H9 (cell line): ENCODE measurements around the gene HECTD3. TPM values are rescaled to one million over a fixed set of nuclear protein-coding genes. Genes with fewer than 3 reads are reported as not detected.

Source experiments
- DNase-seq: peaks from one replicate; pipeline ENCODE4 v3.0.0-alpha.2; 2017
- H2AFZ ChIP-seq: one replicate; pipeline ENCODE4 v1.6.1; 2013; ENCODE audit warnings: mild to moderate bottlenecking, low read length, control low read depth, moderate library complexity
- H2AK5ac ChIP-seq: 2 replicates; pipeline ENCODE4 v1.6.1; 2013; ENCODE audit warnings: low read length, control low read depth, mixed read lengths; ENCODE audit not compliant: insufficient read length
- H2BK120ac ChIP-seq: one replicate; pipeline ENCODE4 v1.6.1; 2013; ENCODE audit warnings: low read depth, mild to moderate bottlenecking, low read length, control low read depth, inconsistent platforms; ENCODE audit not compliant: poor library complexity, severe bottlenecking
- H2BK12ac ChIP-seq: 2 replicates; pipeline ENCODE4 v1.6.1; 2013; ENCODE audit warnings: low read length, control low read depth, mixed read lengths, low read depth; ENCODE audit not compliant: insufficient read length
- H2BK15ac ChIP-seq: 2 replicates; pipeline ENCODE4 v1.6.1; 2013; ENCODE audit warnings: low read depth, low read length, control low read depth
- H2BK20ac ChIP-seq: one replicate; pipeline ENCODE4 v1.6.1; 2013; ENCODE audit warnings: low read depth, mild to moderate bottlenecking, low read length, control low read depth, inconsistent platforms; ENCODE audit not compliant: poor library complexity, severe bottlenecking
- H2BK5ac ChIP-seq: 2 replicates; pipeline ENCODE4 v1.6.1; 2013; ENCODE audit warnings: low read length, control low read depth, mixed read lengths; ENCODE audit not compliant: insufficient read length
- H3K14ac ChIP-seq: 2 replicates; pipeline ENCODE4 v1.6.1; 2013; ENCODE audit warnings: low read length, control low read depth; ENCODE audit not compliant: insufficient read depth
- H3K18ac ChIP-seq: 2 replicates; pipeline ENCODE4 v1.6.1; 2013; ENCODE audit warnings: low read depth, mild to moderate bottlenecking, mixed read lengths, low read length, control low read depth; ENCODE audit not compliant: insufficient read length
- H3K23ac ChIP-seq: 2 replicates; pipeline ENCODE4 v1.6.1; 2013; ENCODE audit warnings: low read length, control low read depth, mixed read lengths, low read depth; ENCODE audit not compliant: insufficient read length
- H3K23me2 ChIP-seq: 2 replicates; pipeline ENCODE4 v1.6.1; 2013; ENCODE audit warnings: low read depth, mild to moderate bottlenecking, mixed read lengths, low read length, control low read depth; ENCODE audit not compliant: insufficient read length, poor library complexity, severe bottlenecking
- H3K27ac ChIP-seq: 2 replicates; pipeline ENCODE4 v1.5.1; 2013; ENCODE audit warnings: low read length, control low read depth, mixed read lengths, low read depth; ENCODE audit not compliant: insufficient read length
- H3K27me3 ChIP-seq: 2 replicates; pipeline ENCODE4 v1.6.1; 2013; ENCODE audit warnings: low read length, control low read depth, inconsistent platforms; ENCODE audit not compliant: insufficient read depth
- H3K4ac ChIP-seq: 2 replicates; pipeline ENCODE4 v1.6.1; 2013; ENCODE audit warnings: low read depth, mild to moderate bottlenecking, control low read depth, inconsistent platforms, low read length, moderate library complexity
- H3K4me1 ChIP-seq: 2 replicates; pipeline ENCODE4 v1.6.1; 2013; ENCODE audit warnings: low read length, control low read depth, inconsistent platforms; ENCODE audit not compliant: insufficient read depth
- H3K4me2 ChIP-seq: 2 replicates; pipeline ENCODE4 v1.6.1; 2013; ENCODE audit warnings: low read length, control low read depth, mixed read lengths; ENCODE audit not compliant: insufficient read length, insufficient read depth
- H3K56ac ChIP-seq: 2 replicates; pipeline ENCODE4 v1.6.1; 2013; ENCODE audit warnings: low read depth, mild to moderate bottlenecking, mixed read lengths, low read length, control low read depth; ENCODE audit not compliant: insufficient read length
- H3K79me1 ChIP-seq: 2 replicates; pipeline ENCODE4 v1.6.1; 2013; ENCODE audit warnings: low read depth, mild to moderate bottlenecking, moderate library complexity, low read length, control low read depth, inconsistent platforms; ENCODE audit not compliant: insufficient read depth, poor library complexity, severe bottlenecking
- H3K79me2 ChIP-seq: 2 replicates; pipeline ENCODE4 v1.6.1; 2013; ENCODE audit warnings: low read length, control low read depth, inconsistent platforms; ENCODE audit not compliant: insufficient read depth
- H3K9ac ChIP-seq: 2 replicates; pipeline ENCODE4 v1.6.1; 2013; ENCODE audit warnings: low read length, control low read depth, mixed read lengths; ENCODE audit not compliant: insufficient read length; ENCODE audit errors: extremely low read depth
- H3K9me3 ChIP-seq: one replicate; pipeline ENCODE4 v1.6.1; 2013; ENCODE audit warnings: low read depth, low read length, inconsistent platforms; ENCODE audit not compliant: control insufficient read depth
- H3T11ph ChIP-seq: one replicate; pipeline ENCODE4 v1.6.1; 2013; ENCODE audit warnings: mild to moderate bottlenecking, low read length, control low read depth, inconsistent platforms
- H4K20me1 ChIP-seq: one replicate; pipeline ENCODE4 v1.6.1; 2013; ENCODE audit not compliant: control insufficient read depth, insufficient read length, insufficient read depth
- H4K5ac ChIP-seq: 2 replicates; pipeline ENCODE4 v1.6.1; 2013; ENCODE audit warnings: low read depth, mild to moderate bottlenecking, mixed read lengths, low read length, control low read depth; ENCODE audit not compliant: insufficient read length
- H4K8ac ChIP-seq: replicated peaks from 2 replicates; pipeline ENCODE4 v1.6.1; 2013; ENCODE audit warnings: low read length, control low read depth, mixed read lengths, low read depth; ENCODE audit not compliant: insufficient read length
- H4K91ac ChIP-seq: 2 replicates; pipeline ENCODE4 v1.6.1; 2013; ENCODE audit warnings: low read depth, mild to moderate bottlenecking, moderate library complexity, mixed read lengths, low read length, control low read depth; ENCODE audit not compliant: insufficient read length
- H3K27ac Mint-ChIP-seq, 3 experiments: 2 replicates in 2 of 3; 3 replicates in 1 of 3; pipeline ENCODE4 v1.8.0; 2020 to 2021; ENCODE audit warnings: mixed read lengths in 3 of 3, mild to moderate bottlenecking in 1 of 3, moderate library complexity in 1 of 3
- H3K27me3 Mint-ChIP-seq: 2 replicates; pipeline ENCODE4 v1.8.0; 2021; ENCODE audit warnings: low read depth, mild to moderate bottlenecking, moderate library complexity, mixed read lengths
- H3K36me3 Mint-ChIP-seq, 3 experiments: 2 replicates in 2 of 3; 3 replicates in 1 of 3; pipeline ENCODE4 v1.8.0; 2020 to 2021; ENCODE audit warnings: low read depth in 3 of 3, mixed read lengths in 3 of 3; ENCODE audit not compliant: insufficient read depth in 1 of 3
- H3K4me1 Mint-ChIP-seq, 2 experiments: 2 replicates each; pipeline ENCODE4 v1.8.0; 2020; ENCODE audit warnings: mixed read lengths in 2 of 2
- H3K4me3 Mint-ChIP-seq, 2 experiments: 2 replicates in 1 of 2; 3 replicates in 1 of 2; pipeline ENCODE4 v1.8.0; 2020 to 2021; ENCODE audit warnings: mild to moderate bottlenecking in 2 of 2, mixed read lengths in 2 of 2, moderate library complexity in 1 of 2
- H3K9me3 Mint-ChIP-seq, 2 experiments: 2 replicates in 1 of 2; 3 replicates in 1 of 2; pipeline ENCODE4 v1.8.0; 2020; ENCODE audit warnings: mild to moderate bottlenecking in 2 of 2, mixed read lengths in 2 of 2, moderate library complexity in 1 of 2
- WGBS: extraction: QIAGEN DNeasy Blood & Tissue Kit; methylation state at CpG from one replicate; pipeline ENCODE4 v1.1.7; 2013; ENCODE audit warnings: missing lambda C conversion rate, low lambda C conversion rate, mixed read lengths; ENCODE audit not compliant: insufficient read length; ENCODE audit errors: extremely low coverage; 5-methylcytosine and 5-hydroxymethylcytosine counted together
- total RNA-seq: library from RNA; stranded (reverse); gene quantifications from 2 replicates; pipeline ENCODE4 v1.2.1, GENCODE V29; 2021
- TF ChIP-seq, protein P1 (sequence below): fragments of 200-600 bp; sonication (generic); conservative IDR thresholded peaks from 3 replicates; pipeline ENCODE4 v1.8.0; 2021; ENCODE audit warnings: antibody characterized with exemption, mild to moderate bottlenecking

HECTD3 gene
- total RNA-seq, 1 experiment from 2014 or later = 36.0 TPM

DNA sequence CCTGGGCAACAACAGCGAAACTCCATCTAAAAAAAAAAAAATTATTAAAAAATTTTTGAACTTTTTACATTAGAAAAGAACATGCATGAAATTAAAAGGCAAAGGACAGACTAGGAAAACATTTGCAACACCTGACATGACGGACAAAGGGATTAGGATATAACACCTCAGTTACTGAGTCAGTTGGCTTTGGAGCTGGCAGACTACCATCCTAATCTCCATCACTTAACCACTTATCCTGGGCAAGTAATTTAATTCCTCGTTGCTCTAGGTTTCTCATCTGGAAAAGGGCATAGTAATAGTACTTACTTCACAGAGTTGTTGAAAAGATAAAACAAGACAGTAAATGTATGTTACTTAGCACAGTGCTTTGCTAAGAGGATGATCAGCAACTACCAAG is 11.9 kb downstream of the HECTD3 start:
- peaks cover 4 to 6% of the 10 kb centered on the region in 2 experiments; a peak in 3 of 4 replicates for H3K4me1 Mint-ChIP-seq
- H2BK120ac ChIP-seq = no peak overlapping the region
- no peak overlapping the region for H3K27ac ChIP-seq
- no peak overlapping the region for H2BK20ac ChIP-seq
- no peaks in the 10 kb centered on the region for H3K9me3 ChIP-seq
- no peak overlapping the region for H3K56ac ChIP-seq
- no peak overlapping the region for H3K18ac ChIP-seq
- no peak overlapping the region for H3K4ac ChIP-seq
- H3K23ac ChIP-seq = no peak overlapping the region
- H4K8ac ChIP-seq = no peak overlapping the region
- no peak for DNase-seq
- peaks cover 7 to 22% (median 20%) of the 10 kb centered on the region in 3 experiments; a peak in 6 of 7 replicates for H3K36me3 Mint-ChIP-seq
- no peaks in the 10 kb centered on the region for H4K20me1 ChIP-seq
- no peak overlapping the region for H3K14ac ChIP-seq
- no peak overlapping the region for H3K4me2 ChIP-seq
- no peaks in the 10 kb centered on the region for H3K27me3 Mint-ChIP-seq
- H2BK12ac ChIP-seq = no peak overlapping the region
- TF ChIP-seq, protein P1, sequence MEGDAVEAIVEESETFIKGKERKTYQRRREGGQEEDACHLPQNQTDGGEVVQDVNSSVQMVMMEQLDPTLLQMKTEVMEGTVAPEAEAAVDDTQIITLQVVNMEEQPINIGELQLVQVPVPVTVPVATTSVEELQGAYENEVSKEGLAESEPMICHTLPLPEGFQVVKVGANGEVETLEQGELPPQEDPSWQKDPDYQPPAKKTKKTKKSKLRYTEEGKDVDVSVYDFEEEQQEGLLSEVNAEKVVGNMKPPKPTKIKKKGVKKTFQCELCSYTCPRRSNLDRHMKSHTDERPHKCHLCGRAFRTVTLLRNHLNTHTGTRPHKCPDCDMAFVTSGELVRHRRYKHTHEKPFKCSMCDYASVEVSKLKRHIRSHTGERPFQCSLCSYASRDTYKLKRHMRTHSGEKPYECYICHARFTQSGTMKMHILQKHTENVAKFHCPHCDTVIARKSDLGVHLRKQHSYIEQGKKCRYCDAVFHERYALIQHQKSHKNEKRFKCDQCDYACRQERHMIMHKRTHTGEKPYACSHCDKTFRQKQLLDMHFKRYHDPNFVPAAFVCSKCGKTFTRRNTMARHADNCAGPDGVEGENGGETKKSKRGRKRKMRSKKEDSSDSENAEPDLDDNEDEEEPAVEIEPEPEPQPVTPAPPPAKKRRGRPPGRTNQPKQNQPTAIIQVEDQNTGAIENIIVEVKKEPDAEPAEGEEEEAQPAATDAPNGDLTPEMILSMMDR = no peak
- no peak overlapping the region for H2BK15ac ChIP-seq
- no peaks in the 10 kb centered on the region for H3K4me1 ChIP-seq
- H3K4me3 Mint-ChIP-seq = no peak overlapping the region
- no peak overlapping the region for H3K9ac ChIP-seq
- no CpG with 5 or more reads among the region's 3 CpGs for WGBS
- H3K27ac Mint-ChIP-seq = no peak overlapping the region
- no peaks in the 10 kb centered on the region for H3K27me3 ChIP-seq
- H3K79me1 ChIP-seq = no peaks in the 10 kb centered on the region
- no peak overlapping the region for H4K91ac ChIP-seq
- H3K23me2 ChIP-seq = no peaks in the 10 kb centered on the region
- no peak overlapping the region for H2AK5ac ChIP-seq
- no peak overlapping the region for H2BK5ac ChIP-seq
- H3K9me3 Mint-ChIP-seq = no peaks in the 10 kb centered on the region
- H3K79me2 ChIP-seq = no peaks in the 10 kb centered on the region
- no peak overlapping the region for H2AFZ ChIP-seq
- no peak overlapping the region for H4K5ac ChIP-seq
- H3T11ph ChIP-seq = no peak overlapping the region
